ENCODE measurements around the gene SDHD.

Gene SDHD

GRCh38 chr11:112132737-112133136, 46.1 kb downstream of the SDHD start:
- H3K27ac ChIP-seq = no peak overlapping the region
- no peak overlapping the region for H3K4me3 ChIP-seq (ENCODE audit: low read depth, low read length)
- no peaks in the 10 kb centered on the region for H3K79me2 ChIP-seq
- no peaks in the 10 kb centered on the region for H3K4me1 ChIP-seq
- no peaks in the 10 kb centered on the region for H3K36me3 ChIP-seq (ENCODE audit: control insufficient read depth, insufficient read depth, low read length)
- H3K9me3 ChIP-seq (ENCODE audit: control insufficient read depth, low read length) = no peaks in the 10 kb centered on the region
- TF ChIP-seq, protein P1, sequence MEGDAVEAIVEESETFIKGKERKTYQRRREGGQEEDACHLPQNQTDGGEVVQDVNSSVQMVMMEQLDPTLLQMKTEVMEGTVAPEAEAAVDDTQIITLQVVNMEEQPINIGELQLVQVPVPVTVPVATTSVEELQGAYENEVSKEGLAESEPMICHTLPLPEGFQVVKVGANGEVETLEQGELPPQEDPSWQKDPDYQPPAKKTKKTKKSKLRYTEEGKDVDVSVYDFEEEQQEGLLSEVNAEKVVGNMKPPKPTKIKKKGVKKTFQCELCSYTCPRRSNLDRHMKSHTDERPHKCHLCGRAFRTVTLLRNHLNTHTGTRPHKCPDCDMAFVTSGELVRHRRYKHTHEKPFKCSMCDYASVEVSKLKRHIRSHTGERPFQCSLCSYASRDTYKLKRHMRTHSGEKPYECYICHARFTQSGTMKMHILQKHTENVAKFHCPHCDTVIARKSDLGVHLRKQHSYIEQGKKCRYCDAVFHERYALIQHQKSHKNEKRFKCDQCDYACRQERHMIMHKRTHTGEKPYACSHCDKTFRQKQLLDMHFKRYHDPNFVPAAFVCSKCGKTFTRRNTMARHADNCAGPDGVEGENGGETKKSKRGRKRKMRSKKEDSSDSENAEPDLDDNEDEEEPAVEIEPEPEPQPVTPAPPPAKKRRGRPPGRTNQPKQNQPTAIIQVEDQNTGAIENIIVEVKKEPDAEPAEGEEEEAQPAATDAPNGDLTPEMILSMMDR (IDR thresholded peaks at IDR 0.05) = no peak
- no peak overlapping the region for H3K9ac ChIP-seq
- no peak overlapping the region for H3K4me2 ChIP-seq (ENCODE audit: low read length)
- H2AFZ ChIP-seq = no peak overlapping the region
- H3K27me3 ChIP-seq (ENCODE audit: control insufficient read depth, insufficient read depth, low read length) = no peaks in the 10 kb centered on the region

GRCh38 chr11:112134473-112134872, 47.8 kb downstream of the SDHD start:
- Histone ChIP-seq H2AFZ (no peak overlapping the region), H3K4me2 (ENCODE audit: low read length) (no peak overlapping the region), H3K36me3 (ENCODE audit: control insufficient read depth, insufficient read depth, low read length) (no peaks in the 10 kb centered on the region), H3K4me1 (no peaks in the 10 kb centered on the region), H3K27me3 (ENCODE audit: control insufficient read depth, insufficient read depth, low read length) (no peaks in the 10 kb centered on the region), H3K27ac (no peak overlapping the region), H3K9ac (no peak overlapping the region), H3K79me2 (no peaks in the 10 kb centered on the region), H3K4me3 (ENCODE audit: low read depth, low read length) (no peak overlapping the region), H3K9me3 (ENCODE audit: control insufficient read depth, low read length) (no peaks in the 10 kb centered on the region)
- TF ChIP-seq, protein P1 (IDR thresholded peaks at IDR 0.05) = no peak

GRCh38 chr11:112143597-112143996, 56.9 kb downstream of the SDHD start:
- Histone ChIP-seq H2AFZ (no peak overlapping the region), H3K36me3 (ENCODE audit: control insufficient read depth, insufficient read depth, low read length) (no peaks in the 10 kb centered on the region), H3K9ac (no peak overlapping the region), H3K9me3 (ENCODE audit: control insufficient read depth, low read length) (no peaks in the 10 kb centered on the region), H3K4me3 (ENCODE audit: low read depth, low read length) (no peak overlapping the region), H3K79me2 (no peaks in the 10 kb centered on the region), H3K27ac (no peak overlapping the region), H3K4me2 (ENCODE audit: low read length) (no peak overlapping the region), H3K27me3 (ENCODE audit: control insufficient read depth, insufficient read depth, low read length) (no peaks in the 10 kb centered on the region), H3K4me1 (no peaks in the 10 kb centered on the region)
- TF ChIP-seq, protein P1 (IDR thresholded peaks at IDR 0.05) = no peak

Measured in parathyroid adenoma (tissue), 2 donors.